GM23338 (cell line): ENCODE data around the gene PSMD4. TPM values are rescaled to one million over a fixed set of nuclear protein-coding genes. Genes with fewer than 3 reads are reported as not detected.

Experiments
- ATAC-seq: fragments of 200-7000 bp; cut with Tn5 transposase; 3 replicates; pipeline ENCODE4 v1.9.1; 2020
- DNase-seq: peaks from one replicate; pipeline ENCODE4 v3.0.0-alpha.2; 2015; ENCODE audit warnings: low spot score
- H2AFZ ChIP-seq: fragments of 200-600 bp; sonication (generic); 2 replicates; pipeline ENCODE4 v1.8.0; 2016; ENCODE audit warnings: antibody characterized with exemption, mild to moderate bottlenecking, moderate library complexity
- H3F3A ChIP-seq: fragments of 200-600 bp; sonication (generic); replicated peaks from 2 replicates; pipeline ENCODE4 v1.8.0; 2017; ENCODE audit warnings: antibody characterized with exemption, mixed run types, low read depth
- H3K27ac ChIP-seq: fragments of 200-600 bp; sonication (generic); 2 replicates; pipeline ENCODE4 v1.6.1; 2016; ENCODE audit warnings: low read depth
- H3K27me3 ChIP-seq: fragments of 200-600 bp; sonication (generic); 2 replicates; pipeline ENCODE4 v1.8.0; 2016; ENCODE audit warnings: mild to moderate bottlenecking, mixed run types, moderate library complexity; ENCODE audit not compliant: insufficient read depth
- H3K36me3 ChIP-seq: fragments of 200-600 bp; sonication (generic); 2 replicates; pipeline ENCODE4 v1.8.0; 2016; ENCODE audit warnings: mild to moderate bottlenecking; ENCODE audit not compliant: insufficient read depth
- H3K4me1 ChIP-seq: fragments of 200-600 bp; sonication (generic); 2 replicates; pipeline ENCODE4 v1.8.0; 2016; ENCODE audit warnings: mild to moderate bottlenecking, moderate library complexity; ENCODE audit not compliant: insufficient read depth
- H3K4me2 ChIP-seq: fragments of 200-600 bp; sonication (generic); 2 replicates; pipeline ENCODE4 v1.7.1; 2017; ENCODE audit warnings: mixed run types
- H3K4me3 ChIP-seq: fragments of 200-600 bp; sonication (generic); 2 replicates; pipeline ENCODE4 v1.6.1; 2016; ENCODE audit warnings: mixed run types
- H3K79me2 ChIP-seq: fragments of 200-600 bp; sonication (generic); replicated peaks from 2 replicates; pipeline ENCODE4 v1.8.0; 2017; ENCODE audit warnings: mild to moderate bottlenecking; ENCODE audit not compliant: insufficient read depth
- H3K9me2 ChIP-seq: fragments of 200-600 bp; sonication (generic); 2 replicates; pipeline ENCODE4 v1.8.0; 2017; ENCODE audit not compliant: insufficient read depth
- H4K20me1 ChIP-seq: fragments of 200-600 bp; sonication (generic); replicated peaks from 2 replicates; pipeline ENCODE4 v1.8.0; 2017; ENCODE audit warnings: mild to moderate bottlenecking; ENCODE audit not compliant: insufficient read depth
- H3K27ac Mint-ChIP-seq: 2 replicates; pipeline ENCODE4 v1.8.0; 2020; ENCODE audit warnings: inconsistent platforms, mild to moderate bottlenecking, moderate library complexity, mixed read lengths
- H3K27me3 Mint-ChIP-seq: 3 replicates; pipeline ENCODE4 v1.8.0; 2022; ENCODE audit warnings: low read depth, mild to moderate bottlenecking, moderate library complexity, mixed read lengths, inconsistent platforms; ENCODE audit not compliant: insufficient read depth, poor library complexity
- H3K36me3 Mint-ChIP-seq: 3 replicates; pipeline ENCODE4 v1.8.0; 2021; ENCODE audit warnings: low read depth, mild to moderate bottlenecking, inconsistent platforms, moderate library complexity, mixed read lengths
- H3K4me1 Mint-ChIP-seq: 3 replicates; pipeline ENCODE4 v1.8.0; 2020; ENCODE audit warnings: mild to moderate bottlenecking, inconsistent platforms, mixed read lengths
- H3K4me3 Mint-ChIP-seq: 3 replicates; pipeline ENCODE4 v1.8.0; 2021; ENCODE audit warnings: moderate library complexity, mild to moderate bottlenecking, inconsistent platforms, mixed read lengths
- H3K9me3 Mint-ChIP-seq: 3 replicates; pipeline ENCODE4 v1.8.0; 2020; ENCODE audit warnings: moderate library complexity, mild to moderate bottlenecking, inconsistent platforms, mixed read lengths
- CREB1 ChIP-seq: fragments of 250-450 bp; sonication (Bioruptor Pico); IDR thresholded peaks from 2 replicates; pipeline ENCODE4 v1.5.0; 2020; ENCODE audit warnings: low read depth, mild to moderate bottlenecking, moderate library complexity
- EZH2phosphoT487 ChIP-seq: fragments of 200-600 bp; sonication (generic); IDR thresholded peaks from one replicate; pipeline ENCODE4 v1.8.1; 2018; ENCODE audit warnings: antibody characterized with exemption; ENCODE audit not compliant: unreplicated experiment
- polyA plus RNA-seq: library from polyadenylated mRNA; unstranded; fragments of >200 nt; fragmentation: Nextera tagmentation; extraction: Ambion mirVana; gene quantifications from 2 replicates; pipeline ENCODE4 v1.2.1, GENCODE V29; 2016
- total RNA-seq: library from RNA; depleted of rRNA; stranded (reverse); fragments of >200 nt; shearing (Covaris generic); gene quantifications from 2 replicates; pipeline ENCODE4 v1.2.3, GENCODE V29; 2014
- TF ChIP-seq, protein P1 (sequence below): fragments of 250-450 bp; sonication (Bioruptor Pico); IDR thresholded peaks from 2 replicates; pipeline ENCODE4 v1.5.0; 2020; ENCODE audit warnings: mild to moderate bottlenecking, moderate library complexity
- TF ChIP-seq, protein P2 (sequence below): IDR thresholded peaks from 2 replicates; pipeline ENCODE4 v1.6.1; 2016; ENCODE audit warnings: antibody characterized with exemption

PSMD4 gene
- total and polyA plus RNA-seq, 2 experiments from 2014 or later: 171 to 235 TPM

DNA sequence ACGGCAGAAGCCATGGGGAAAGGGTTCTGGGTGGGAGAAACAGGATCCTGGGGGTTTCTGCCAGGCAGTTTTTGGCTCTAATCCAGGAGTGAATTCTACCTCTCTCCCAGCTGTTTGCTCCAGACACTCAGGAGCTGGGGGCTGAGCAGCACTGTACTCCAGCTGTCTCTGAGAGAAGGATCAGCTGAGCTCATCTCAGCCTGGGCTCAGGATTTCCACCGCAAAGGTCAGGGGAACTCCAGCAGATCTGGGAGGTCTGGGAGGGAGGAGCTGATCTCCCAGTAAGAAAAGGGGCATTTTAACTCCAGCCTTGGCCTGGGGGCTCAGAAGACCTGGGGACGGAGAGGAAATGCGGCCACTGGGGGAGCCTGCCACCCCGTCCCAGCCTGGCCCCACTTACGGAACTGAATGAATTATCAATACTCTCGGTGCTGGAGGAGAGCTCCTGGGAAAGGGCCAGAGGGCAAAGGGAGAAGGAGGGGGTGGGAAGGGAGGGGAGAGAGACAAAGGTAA is 55.3 kb downstream of the PSMD4 start (continued):
- TF ChIP-seq, protein P1, sequence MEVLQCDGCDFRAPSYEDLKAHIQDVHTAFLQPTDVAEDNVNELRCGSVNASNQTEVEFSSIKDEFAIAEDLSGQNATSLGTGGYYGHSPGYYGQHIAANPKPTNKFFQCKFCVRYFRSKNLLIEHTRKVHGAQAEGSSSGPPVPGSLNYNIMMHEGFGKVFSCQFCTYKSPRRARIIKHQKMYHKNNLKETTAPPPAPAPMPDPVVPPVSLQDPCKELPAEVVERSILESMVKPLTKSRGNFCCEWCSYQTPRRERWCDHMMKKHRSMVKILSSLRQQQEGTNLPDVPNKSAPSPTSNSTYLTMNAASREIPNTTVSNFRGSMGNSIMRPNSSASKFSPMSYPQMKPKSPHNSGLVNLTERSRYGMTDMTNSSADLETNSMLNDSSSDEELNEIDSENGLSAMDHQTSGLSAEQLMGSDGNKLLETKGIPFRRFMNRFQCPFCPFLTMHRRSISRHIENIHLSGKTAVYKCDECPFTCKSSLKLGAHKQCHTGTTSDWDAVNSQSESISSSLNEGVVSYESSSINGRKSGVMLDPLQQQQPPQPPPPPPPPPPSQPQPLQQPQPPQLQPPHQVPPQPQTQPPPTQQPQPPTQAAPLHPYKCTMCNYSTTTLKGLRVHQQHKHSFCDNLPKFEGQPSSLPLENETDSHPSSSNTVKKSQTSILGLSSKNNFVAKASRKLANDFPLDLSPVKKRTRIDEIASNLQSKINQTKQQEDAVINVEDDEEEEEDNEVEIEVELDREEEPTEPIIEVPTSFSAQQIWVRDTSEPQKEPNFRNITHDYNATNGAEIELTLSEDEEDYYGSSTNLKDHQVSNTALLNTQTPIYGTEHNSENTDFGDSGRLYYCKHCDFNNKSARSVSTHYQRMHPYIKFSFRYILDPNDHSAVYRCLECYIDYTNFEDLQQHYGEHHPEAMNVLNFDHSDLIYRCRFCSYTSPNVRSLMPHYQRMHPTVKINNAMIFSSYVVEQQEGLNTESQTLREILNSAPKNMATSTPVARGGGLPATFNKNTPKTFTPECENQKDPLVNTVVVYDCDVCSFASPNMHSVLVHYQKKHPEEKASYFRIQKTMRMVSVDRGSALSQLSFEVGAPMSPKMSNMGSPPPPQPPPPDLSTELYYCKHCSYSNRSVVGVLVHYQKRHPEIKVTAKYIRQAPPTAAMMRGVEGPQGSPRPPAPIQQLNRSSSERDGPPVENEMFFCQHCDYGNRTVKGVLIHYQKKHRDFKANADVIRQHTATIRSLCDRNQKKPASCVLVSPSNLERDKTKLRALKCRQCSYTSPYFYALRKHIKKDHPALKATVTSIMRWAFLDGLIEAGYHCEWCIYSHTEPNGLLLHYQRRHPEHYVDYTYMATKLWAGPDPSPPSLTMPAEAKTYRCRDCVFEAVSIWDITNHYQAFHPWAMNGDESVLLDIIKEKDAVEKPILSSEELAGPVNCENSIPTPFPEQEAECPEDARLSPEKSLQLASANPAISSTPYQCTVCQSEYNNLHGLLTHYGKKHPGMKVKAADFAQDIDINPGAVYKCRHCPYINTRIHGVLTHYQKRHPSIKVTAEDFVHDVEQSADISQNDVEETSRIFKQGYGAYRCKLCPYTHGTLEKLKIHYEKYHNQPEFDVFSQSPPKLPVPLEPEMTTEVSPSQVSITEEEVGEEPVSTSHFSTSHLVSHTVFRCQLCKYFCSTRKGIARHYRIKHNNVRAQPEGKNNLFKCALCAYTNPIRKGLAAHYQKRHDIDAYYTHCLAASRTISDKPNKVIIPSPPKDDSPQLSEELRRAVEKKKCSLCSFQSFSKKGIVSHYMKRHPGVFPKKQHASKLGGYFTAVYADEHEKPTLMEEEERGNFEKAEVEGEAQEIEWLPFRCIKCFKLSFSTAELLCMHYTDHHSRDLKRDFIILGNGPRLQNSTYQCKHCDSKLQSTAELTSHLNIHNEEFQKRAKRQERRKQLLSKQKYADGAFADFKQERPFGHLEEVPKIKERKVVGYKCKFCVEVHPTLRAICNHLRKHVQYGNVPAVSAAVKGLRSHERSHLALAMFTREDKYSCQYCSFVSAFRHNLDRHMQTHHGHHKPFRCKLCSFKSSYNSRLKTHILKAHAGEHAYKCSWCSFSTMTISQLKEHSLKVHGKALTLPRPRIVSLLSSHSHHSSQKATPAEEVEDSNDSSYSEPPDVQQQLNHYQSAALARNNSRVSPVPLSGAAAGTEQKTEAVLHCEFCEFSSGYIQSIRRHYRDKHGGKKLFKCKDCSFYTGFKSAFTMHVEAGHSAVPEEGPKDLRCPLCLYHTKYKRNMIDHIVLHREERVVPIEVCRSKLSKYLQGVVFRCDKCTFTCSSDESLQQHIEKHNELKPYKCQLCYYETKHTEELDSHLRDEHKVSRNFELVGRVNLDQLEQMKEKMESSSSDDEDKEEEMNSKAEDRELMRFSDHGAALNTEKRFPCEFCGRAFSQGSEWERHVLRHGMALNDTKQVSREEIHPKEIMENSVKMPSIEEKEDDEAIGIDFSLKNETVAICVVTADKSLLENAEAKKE (CRISPR knock-in tag): no peak
- TF ChIP-seq EZH2phosphoT487: no peak

DNA sequence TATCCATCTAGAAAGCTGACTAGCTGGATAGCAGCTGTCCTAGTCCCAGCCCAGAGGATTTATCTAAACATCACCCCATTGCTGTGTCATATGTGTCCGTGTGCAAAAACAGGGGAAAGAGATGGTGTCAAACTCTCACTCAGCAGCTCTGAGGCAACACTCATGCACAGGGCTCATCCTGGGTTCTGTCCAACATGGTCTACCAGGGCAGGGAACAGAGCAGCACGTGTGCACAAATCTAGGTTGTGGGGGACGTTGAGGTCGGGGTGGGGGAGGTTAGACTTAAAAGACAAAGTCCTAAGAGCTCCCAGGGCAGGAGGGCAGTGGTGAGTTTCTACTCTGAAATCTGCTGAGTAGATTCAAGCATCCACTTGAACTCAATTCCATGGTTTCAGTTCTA is 56.5 kb downstream of the PSMD4 start:
- Histone ChIP-seq H3K27me3 (no peaks in the 10 kb centered on the region), H3K79me2 (no peaks in the 10 kb centered on the region), H4K20me1 (peaks cover 6% of the 10 kb centered on the region), H3F3A (0 out of 2 replicates have a peak, but pooled peaks cover 4% of the 10 kb centered on the region), H3K27ac (peak overlapping the region; percentile 71; the same call in 1 of the 2 replicates), H3K4me2 (no peak overlapping the region), H2AFZ (no peak overlapping the region), H3K4me1 (peaks cover 10% of the 10 kb centered on the region; the same call in 1 of the 2 replicates), H3K9me2 (no peaks in the 10 kb centered on the region), H3K36me3 (peaks cover 25% of the 10 kb centered on the region), H3K4me3 (no peak overlapping the region)
- Mint-ChIP-seq H3K27ac (no peak overlapping the region), H3K4me1 (peaks cover 18% of the 10 kb centered on the region), H3K27me3 (peaks cover 4% of the 10 kb centered on the region), H3K36me3 (peaks cover 31% of the 10 kb centered on the region), H3K4me3 (no peak overlapping the region), H3K9me3 (no peaks in the 10 kb centered on the region)
- DNase-seq: no peak
- no peak for ATAC-seq
- TF ChIP-seq, protein P2, sequence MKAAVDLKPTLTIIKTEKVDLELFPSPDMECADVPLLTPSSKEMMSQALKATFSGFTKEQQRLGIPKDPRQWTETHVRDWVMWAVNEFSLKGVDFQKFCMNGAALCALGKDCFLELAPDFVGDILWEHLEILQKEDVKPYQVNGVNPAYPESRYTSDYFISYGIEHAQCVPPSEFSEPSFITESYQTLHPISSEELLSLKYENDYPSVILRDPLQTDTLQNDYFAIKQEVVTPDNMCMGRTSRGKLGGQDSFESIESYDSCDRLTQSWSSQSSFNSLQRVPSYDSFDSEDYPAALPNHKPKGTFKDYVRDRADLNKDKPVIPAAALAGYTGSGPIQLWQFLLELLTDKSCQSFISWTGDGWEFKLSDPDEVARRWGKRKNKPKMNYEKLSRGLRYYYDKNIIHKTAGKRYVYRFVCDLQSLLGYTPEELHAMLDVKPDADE: no peak
- TF ChIP-seq, protein P1 (CRISPR knock-in tag): no peak
- TF ChIP-seq EZH2phosphoT487: no peak
- no peak for TF ChIP-seq CREB1 (CRISPR knock-in tag)
